ENCODE data around the gene VSIG10. TPM values are rescaled to one million over a fixed set of nuclear protein-coding genes. Genes with fewer than 3 reads are reported as not detected.

The VSIG10 gene
- polyA plus RNA-seq, 1 experiment, result 9.3 TPM

DNA sequence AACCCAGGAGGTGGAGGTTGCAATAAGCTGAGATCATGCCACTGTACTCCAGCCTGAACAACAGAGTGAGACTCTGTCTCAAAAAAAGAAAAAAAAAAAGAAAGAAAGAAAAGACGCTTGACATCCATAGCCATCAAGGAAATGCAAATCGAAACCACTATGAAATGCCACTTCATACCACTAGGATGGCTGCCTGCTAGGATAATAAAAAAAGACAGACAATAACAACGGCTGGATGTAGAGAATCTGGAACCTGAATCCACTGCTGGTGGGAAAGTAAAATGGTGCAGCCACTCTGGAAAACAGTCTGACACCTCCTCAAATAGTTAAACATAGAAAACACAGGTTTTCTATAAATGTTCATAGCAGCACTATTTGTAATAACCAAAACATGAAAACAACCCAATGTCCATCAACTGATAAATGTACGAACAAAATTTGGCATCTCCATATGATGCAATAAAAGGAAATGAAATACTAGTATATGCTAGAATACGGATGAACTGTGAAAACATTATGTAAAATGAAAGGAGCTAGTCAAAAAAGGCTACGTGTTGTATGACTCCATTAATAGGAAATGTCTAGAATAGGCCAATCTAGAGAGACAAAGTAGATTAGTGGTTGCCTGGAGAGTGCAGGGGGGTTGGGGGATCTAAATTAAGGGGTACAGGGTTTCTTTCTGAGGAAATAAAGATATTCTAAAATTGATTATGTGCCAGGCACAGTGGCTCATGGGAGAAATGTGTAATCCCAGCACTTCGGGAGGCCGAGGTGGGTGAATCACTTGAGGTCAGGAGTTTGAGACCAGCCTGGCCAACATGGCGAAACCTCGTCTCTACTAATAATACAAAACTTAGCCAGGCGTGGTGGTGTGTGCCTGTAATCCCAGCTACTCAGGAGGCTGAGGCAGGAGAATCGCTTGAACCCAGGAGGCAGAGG lies 52.6 kb downstream of the VSIG10 start:
- Histone ChIP-seq H3K36me3 (ENCODE audit: control insufficient read depth, insufficient read depth, low read length) (peaks cover 5% of the 10 kb centered on the region), H3K27me3 (ENCODE audit: control insufficient read depth, insufficient read depth, low read length) (no peaks in the 10 kb centered on the region), H3K4me3 (ENCODE audit: low read depth, low read length) (no peak overlapping the region)
- no peak for DNase-seq (ENCODE audit: low read depth)
- TF ChIP-seq, protein P1, sequence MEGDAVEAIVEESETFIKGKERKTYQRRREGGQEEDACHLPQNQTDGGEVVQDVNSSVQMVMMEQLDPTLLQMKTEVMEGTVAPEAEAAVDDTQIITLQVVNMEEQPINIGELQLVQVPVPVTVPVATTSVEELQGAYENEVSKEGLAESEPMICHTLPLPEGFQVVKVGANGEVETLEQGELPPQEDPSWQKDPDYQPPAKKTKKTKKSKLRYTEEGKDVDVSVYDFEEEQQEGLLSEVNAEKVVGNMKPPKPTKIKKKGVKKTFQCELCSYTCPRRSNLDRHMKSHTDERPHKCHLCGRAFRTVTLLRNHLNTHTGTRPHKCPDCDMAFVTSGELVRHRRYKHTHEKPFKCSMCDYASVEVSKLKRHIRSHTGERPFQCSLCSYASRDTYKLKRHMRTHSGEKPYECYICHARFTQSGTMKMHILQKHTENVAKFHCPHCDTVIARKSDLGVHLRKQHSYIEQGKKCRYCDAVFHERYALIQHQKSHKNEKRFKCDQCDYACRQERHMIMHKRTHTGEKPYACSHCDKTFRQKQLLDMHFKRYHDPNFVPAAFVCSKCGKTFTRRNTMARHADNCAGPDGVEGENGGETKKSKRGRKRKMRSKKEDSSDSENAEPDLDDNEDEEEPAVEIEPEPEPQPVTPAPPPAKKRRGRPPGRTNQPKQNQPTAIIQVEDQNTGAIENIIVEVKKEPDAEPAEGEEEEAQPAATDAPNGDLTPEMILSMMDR (IDR thresholded peaks at IDR 0.05; ENCODE audit: insufficient read depth, low read depth, low read length), result no peak
- ChIA-PET POLR2A (no interaction called here), CTCF (no interaction called here)

DNA sequence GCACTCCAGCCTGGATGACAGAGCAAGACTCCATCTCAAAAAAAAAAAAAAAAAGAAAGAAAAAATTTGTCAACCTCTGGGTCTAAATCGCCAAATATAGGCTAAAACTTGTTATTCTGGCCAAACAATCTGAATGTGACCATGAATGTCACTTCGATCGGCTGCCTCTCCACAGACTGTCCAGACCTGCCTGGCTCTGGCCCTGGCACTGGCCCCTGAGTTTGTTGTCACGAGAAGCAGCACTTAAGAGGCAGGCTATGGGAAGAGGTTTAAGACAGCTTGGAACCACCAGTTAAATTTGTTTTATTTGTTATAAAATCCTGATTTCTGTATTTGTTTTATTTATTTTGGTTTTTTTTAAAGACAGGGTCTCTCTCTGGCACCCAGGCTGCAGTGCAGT lies 57.4 kb downstream of the VSIG10 start:
- Histone ChIP-seq H3K4me3 (ENCODE audit: low read depth, low read length) (no peak overlapping the region), H3K36me3 (ENCODE audit: control insufficient read depth, insufficient read depth, low read length) (peaks cover 15% of the 10 kb centered on the region), H3K27me3 (ENCODE audit: control insufficient read depth, insufficient read depth, low read length) (no peaks in the 10 kb centered on the region)
- TF ChIP-seq, protein P1 (IDR thresholded peaks at IDR 0.05; ENCODE audit: insufficient read depth, low read depth, low read length), result no peak
- ChIA-PET CTCF (interaction anchor here (5.7 kb wide), 1 partner anchor 11 kb away, joined by 31 read pairs; no protein-coding TSS in a partner anchor), POLR2A (no interaction called here)
- no peak for DNase-seq (ENCODE audit: low read depth)

DNA sequence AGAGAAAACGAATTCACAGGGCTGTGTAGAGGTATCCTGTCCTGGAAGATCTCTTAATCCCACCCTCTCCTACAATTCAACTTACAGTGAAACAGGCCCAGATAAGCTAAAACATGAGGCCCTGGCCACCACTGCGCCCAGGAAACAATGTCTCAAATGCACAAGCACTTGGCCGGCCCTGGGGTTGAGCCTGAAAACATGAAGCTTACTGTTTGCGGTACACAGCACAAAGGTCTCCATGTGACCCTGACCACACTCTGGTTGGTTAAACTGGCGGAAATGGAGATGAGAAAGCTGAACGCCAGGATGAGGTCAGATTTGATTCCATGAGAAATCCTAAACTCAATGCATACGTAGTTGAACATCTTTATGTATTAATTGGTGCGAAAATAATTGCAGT lies 59.2 kb downstream of the VSIG10 start:
- Histone ChIP-seq H3K4me3 (ENCODE audit: low read depth, low read length) (no peak overlapping the region), H3K27me3 (ENCODE audit: control insufficient read depth, insufficient read depth, low read length) (no peaks in the 10 kb centered on the region), H3K36me3 (ENCODE audit: control insufficient read depth, insufficient read depth, low read length) (peaks cover 21% of the 10 kb centered on the region)
- TF ChIP-seq, protein P1 (IDR thresholded peaks at IDR 0.05; ENCODE audit: insufficient read depth, low read depth, low read length), result no peak
- CTCF ChIA-PET, result interaction anchor here (0.8 to 5.7 kb wide), 3 partner anchors 9 to 170 kb away, joined by 3 to 31 read pairs (median 5); no protein-coding TSS in a partner anchor
- no peak for DNase-seq (ENCODE audit: low read depth)
- POLR2A ChIA-PET, result no interaction called here

DNA sequence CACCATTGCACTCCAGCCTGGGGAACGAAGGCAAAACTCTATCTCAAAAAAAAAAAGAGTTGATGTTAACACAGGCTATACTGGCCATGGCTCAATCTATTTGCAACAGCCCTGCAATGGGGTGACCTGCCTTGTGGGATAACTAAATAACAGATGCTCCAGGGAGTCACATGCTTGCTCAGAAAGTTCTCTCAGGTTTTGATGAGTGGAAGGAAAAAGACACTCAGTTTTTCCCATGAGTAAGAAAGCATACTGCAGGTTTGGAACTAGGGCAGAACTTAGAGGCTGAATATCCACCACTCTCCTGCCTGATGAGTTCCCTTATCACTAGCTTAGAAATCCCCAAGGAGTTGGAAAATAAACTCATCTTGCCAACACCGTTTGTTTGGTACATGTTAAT lies 59.7 kb downstream of the VSIG10 start:
- Histone ChIP-seq H3K27me3 (ENCODE audit: control insufficient read depth, insufficient read depth, low read length) (no peaks in the 10 kb centered on the region), H3K36me3 (ENCODE audit: control insufficient read depth, insufficient read depth, low read length) (peaks cover 19% of the 10 kb centered on the region), H3K4me3 (ENCODE audit: low read depth, low read length) (no peak overlapping the region)
- CTCF ChIA-PET, result interaction anchor here (1.5 to 5.7 kb wide), 2 partner anchors 9 to 11 kb away, joined by 3 to 31 read pairs; no protein-coding TSS in a partner anchor
- no peak for DNase-seq (ENCODE audit: low read depth)
- POLR2A ChIA-PET, result no interaction called here
- TF ChIP-seq, protein P1 (IDR thresholded peaks at IDR 0.05; ENCODE audit: insufficient read depth, low read depth, low read length), result no peak

DNA sequence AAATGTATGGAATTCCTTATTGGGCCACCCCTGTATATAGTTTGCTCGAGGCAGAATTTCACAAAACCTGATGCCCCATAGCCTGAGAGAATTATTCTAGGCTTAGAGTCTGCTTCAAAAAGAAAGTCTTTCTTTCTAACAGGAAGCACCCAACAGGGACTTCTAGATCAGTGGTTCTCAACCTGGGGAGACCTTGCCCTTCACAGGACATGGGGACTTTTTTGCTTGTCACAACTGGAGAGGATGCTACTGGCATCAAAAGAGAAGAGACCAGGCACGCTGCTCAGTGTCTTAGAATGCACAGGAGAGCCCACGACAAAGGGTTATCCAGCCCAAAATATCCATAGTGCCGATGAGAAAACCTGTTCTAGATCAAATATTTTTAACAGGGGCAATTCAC lies 61.7 kb downstream of the VSIG10 start:
- DNase-seq (ENCODE audit: low read depth), result no peak
- no peak overlapping the region for H3K4me3 ChIP-seq (ENCODE audit: low read depth, low read length)
- TF ChIP-seq, protein P1 (IDR thresholded peaks at IDR 0.05; ENCODE audit: insufficient read depth, low read depth, low read length), result no peak
- CTCF ChIA-PET, result no interaction called here
- no peaks in the 10 kb centered on the region for H3K27me3 ChIP-seq (ENCODE audit: control insufficient read depth, insufficient read depth, low read length)
- H3K36me3 ChIP-seq (ENCODE audit: control insufficient read depth, insufficient read depth, low read length), result peaks cover 24% of the 10 kb centered on the region
- POLR2A ChIA-PET, result no interaction called here

All from BJ (cell line).